K562 (cell line): ENCODE data around the gene DPYSL4. TPM values are rescaled to one million over a fixed set of nuclear protein-coding genes. Genes with fewer than 3 reads are reported as not detected.

Source experiments
- ATAC-seq: fragments of 200-7000 bp; cut with Tn5 transposase; 3 replicates; pipeline ENCODE4 v1.9.1; 2020; ENCODE audit warnings: moderate library complexity
- BruUV-seq: library from RNA; stranded (reverse); fragments of 400-500 nt; replicated peaks from 2 replicates; lab custom pipeline; 2021; lab: Mats Ljungman, UMichigan
- CTCF ChIA-PET: fragments of 300-600 bp; formaldehyde crosslinking; extraction: SDS; loops from one replicate; lab custom pipeline; 2021; ENCODE audit warnings: low intra/inter-chr PET ratio; lab: Yijun Ruan, JAX
- POLR2A ChIA-PET: fragments of 300-600, 350-650 bp; sonication (Branson Sonifier 250); formaldehyde crosslinking; extraction: SDS; loops from one replicate; lab custom pipeline; 2021; ENCODE audit warnings: antibody characterized with exemption, inconsistent platforms; lab: Yijun Ruan, JAX
- DNase-seq, 4 experiments: peaks; one replicate each; pipeline versions ENCODE4 v3.0.0 to v3.0.0-alpha.2; 2011 to 2018; ENCODE audit warnings: low spot score in 3 of 4, mixed read lengths in 3 of 4; ENCODE audit errors: extremely low read depth in 1 of 4
- FAIRE-seq: peaks from 2 replicates; lab custom pipeline; 2011; peaks lifted over from hg19 to GRCh38; lab: Jason Lieb, UNC
- H2AFZ ChIP-seq: 2 replicates; pipeline ENCODE4 v1.6.0; 2011; ENCODE audit warnings: low read depth, low read length, control low read depth, inconsistent platforms
- H3K27ac ChIP-seq: fragments of 200-600 bp; 3 replicates; pipeline ENCODE4 v1.8.0; 2011; ENCODE audit warnings: low read depth, mild to moderate bottlenecking, control low read depth, inconsistent platforms, low read length, moderate library complexity, mixed read lengths; ENCODE audit errors: extremely low read depth
- H3K27me3 ChIP-seq, 2 experiments: fragments of 300-600 bp in 1 of 2; 2 replicates in 1 of 2; 3 replicates in 1 of 2; pipeline versions ENCODE4 v1.6.0 to v1.8.0; 2011; ENCODE audit warnings: inconsistent platforms in 2 of 2, low read length in 2 of 2, mild to moderate bottlenecking in 1 of 2, mixed read lengths in 1 of 2, moderate library complexity in 1 of 2; ENCODE audit not compliant: control insufficient read depth in 2 of 2, insufficient read depth in 2 of 2
- H3K36me3 ChIP-seq: fragments of 300-600 bp; 3 replicates; pipeline ENCODE4 v1.8.0; 2011; ENCODE audit warnings: mild to moderate bottlenecking, low read length, inconsistent platforms; ENCODE audit not compliant: control insufficient read depth, insufficient read depth
- H3K4me1 ChIP-seq, 2 experiments: fragments of 200-600 bp in 1 of 2; replicated peaks in 1 of 2; 2 replicates in 1 of 2; 3 replicates in 1 of 2; pipeline versions ENCODE4 v1.5.1 to v1.8.0; 2011; ENCODE audit warnings: inconsistent platforms in 2 of 2, low read length in 2 of 2, mild to moderate bottlenecking in 1 of 2, mixed read lengths in 1 of 2, moderate library complexity in 1 of 2; ENCODE audit not compliant: control insufficient read depth in 2 of 2, insufficient read depth in 2 of 2
- H3K4me2 ChIP-seq: 2 replicates; pipeline ENCODE4 v1.6.1; 2011; ENCODE audit warnings: low read length, control low read depth, inconsistent platforms, mixed read lengths; ENCODE audit not compliant: insufficient read depth
- H3K4me3 ChIP-seq: fragments of 200-600 bp; sonication (generic), shearing (Covaris generic); 2 replicates; pipeline ENCODE4 v1.5.1; 2016; ENCODE audit warnings: control low read depth, inconsistent platforms
- H3K79me2 ChIP-seq: fragments of 200-600 bp; 3 replicates; pipeline ENCODE4 v1.8.0; 2011; ENCODE audit warnings: low read length, inconsistent platforms; ENCODE audit not compliant: control insufficient read depth, insufficient read depth
- H3K9ac ChIP-seq, 2 experiments: 2 replicates each; pipeline versions ENCODE4 v1.6.0 to v1.6.1; 2011; ENCODE audit warnings: low read depth in 2 of 2, low read length in 2 of 2, control low read depth in 1 of 2, inconsistent platforms in 1 of 2, mild to moderate bottlenecking in 1 of 2, mixed read lengths in 1 of 2; ENCODE audit not compliant: insufficient read depth in 1 of 2
- H3K9me1 ChIP-seq: one replicate; pipeline ENCODE4 v1.6.0; 2011; ENCODE audit warnings: inconsistent platforms, mild to moderate bottlenecking, low read length, moderate library complexity; ENCODE audit not compliant: control insufficient read depth, insufficient read depth
- H3K9me3 ChIP-seq: replicated peaks from 2 replicates; pipeline ENCODE4 v1.5.1; 2011; ENCODE audit warnings: low read depth, low read length, inconsistent platforms; ENCODE audit not compliant: control insufficient read depth, insufficient read depth
- H4K20me1 ChIP-seq: replicated peaks from 2 replicates; pipeline ENCODE4 v1.6.1; 2011; ENCODE audit warnings: low read length, inconsistent platforms, mixed read lengths; ENCODE audit not compliant: control insufficient read depth, insufficient read depth
- ARID1B ChIP-seq: fragments of 450-650 bp; IDR thresholded peaks from 2 replicates; pipeline ENCODE4 v1.6.1; 2016; ENCODE audit warnings: antibody characterized with exemption, mild to moderate bottlenecking, inconsistent platforms
- ERF ChIP-seq: fragments of 450-650 bp; formaldehyde crosslinking; IDR thresholded peaks from 2 replicates; pipeline ENCODE4 v1.4.0; 2020; ENCODE audit warnings: mild to moderate bottlenecking, mixed read lengths
- MYBL2 ChIP-seq, 2 experiments: fragments of 450-650 bp in 1 of 2; sonication (generic) in 1 of 2; formaldehyde crosslinking in 1 of 2; IDR thresholded peaks; 2 replicates each; pipeline versions ENCODE4 v1.6.1 to v1.8.1; 2017 to 2022; ENCODE audit warnings: borderline replicate concordance in 1 of 2, inconsistent platforms in 1 of 2, low read depth in 1 of 2, mild to moderate bottlenecking in 1 of 2, missing genetic modification reagents in 1 of 2, moderate library complexity in 1 of 2
- PHF20 ChIP-seq: fragments of 450-650 bp; IDR thresholded peaks from 2 replicates; pipeline ENCODE4 v1.6.1; 2018; ENCODE audit not compliant: partially characterized antibody
- POLR2A ChIP-seq: fragments of 450-650 bp; conservative IDR thresholded peaks from 2 replicates; pipeline ENCODE4 v1.6.1; 2016
- RB1 ChIP-seq: fragments of 450-650 bp; IDR thresholded peaks from 2 replicates; pipeline ENCODE4 v1.6.1; 2017; ENCODE audit warnings: low read depth, mild to moderate bottlenecking
- RNF2 ChIP-seq: sonication (generic); IDR thresholded peaks from 2 replicates; pipeline ENCODE4 v1.6.1; 2016
- SREBF1 ChIP-seq: fragments of 150-350 bp; IDR thresholded peaks from 2 replicates; pipeline ENCODE4 v1.6.1; 2014; ENCODE audit warnings: antibody characterized with exemption, low read depth, low read length, borderline replicate concordance
- SRSF1 ChIP-seq: fragments of 200-400 bp; formaldehyde crosslinking; IDR thresholded peaks from 2 replicates; pipeline ENCODE4 v1.6.1; 2017; ENCODE audit warnings: mild to moderate bottlenecking, low read depth, low read length, moderate library complexity
- ZKSCAN8 ChIP-seq: fragments of 200-800 bp; sonication (Bioruptor generic); IDR thresholded peaks from 2 replicates; pipeline ENCODE4 v1.6.1; 2016; ENCODE audit warnings: missing genetic modification characterization, missing compliant biosample characterization
- ZNF212 ChIP-seq: fragments of 450-650 bp; formaldehyde crosslinking; IDR thresholded peaks from 2 replicates; pipeline ENCODE4 v1.4.0; 2020; ENCODE audit warnings: mild to moderate bottlenecking
- WGBS: fragments of 100-300 bp; shearing (Covaris generic); methylation state at CpG from one replicate; pipeline ENCODE4 v1.1.6; 2016; ENCODE audit warnings: low coverage, mixed read lengths; ENCODE audit not compliant: insufficient coverage; ENCODE audit errors: missing lambda C conversion rate; 5-methylcytosine and 5-hydroxymethylcytosine counted together
- in situ Hi-C: fragments of 300-500 bp; cut with MboI; formaldehyde crosslinking; loops from 4 replicates; pipeline ENCODE4 v1.15.0; 2018; ENCODE audit warnings: inconsistent platforms, mixed read lengths
- intact Hi-C: fragments of 100-400 bp; cut with micrococcal nuclease; formaldehyde crosslinking; loops from 2 replicates; pipeline ENCODE4 v1.14.2; 2022
- polyA plus RNA-seq, 8 experiments: library from polyadenylated mRNA; depleted of rRNA in 4 of 8; stranded (reverse) in 5 of 8; unstranded in 3 of 8; fragments of >200 nt; fragmentation: Nextera tagmentation in 2 of 8; fragmentation: Illumina TruSeq in 1 of 8; extraction: Ambion mirVana in 2 of 8; extraction: Trizol in 1 of 8; gene quantifications; 2 replicates each; pipeline versions ENCODE4 v1.2.1 to v1.2.3, GENCODE V29; 2011 to 2014; ENCODE audit warnings: inconsistent platforms in 1 of 8, missing spikeins in 1 of 8
- total RNA-seq, 7 experiments: library from RNA; depleted of rRNA in 6 of 7; stranded (reverse); fragments of >200 nt in 6 of 7; fragmentation: Illumina TruSeq in 2 of 7; extraction: Trizol in 2 of 7; gene quantifications; 2 replicates each; pipeline versions ENCODE4 v1.2.1 to v1.2.3, GENCODE V29; 2011 to 2021; ENCODE audit warnings: low replicate concordance in 1 of 7
- TF ChIP-seq, protein P1 (sequence below): fragments of 250-450 bp; sonication (Bioruptor Pico); IDR thresholded peaks from 2 replicates; pipeline ENCODE4 v1.4.0; 2020; ENCODE audit warnings: mild to moderate bottlenecking
- TF ChIP-seq, protein P2 (sequence below): IDR thresholded peaks from 2 replicates; pipeline ENCODE4 v1.6.1; 2011; ENCODE audit warnings: borderline replicate concordance, low read depth, mild to moderate bottlenecking, moderate library complexity, low read length; ENCODE audit not compliant: insufficient read depth, poor library complexity, severe bottlenecking
- TF ChIP-seq, protein P3 (sequence below): conservative IDR thresholded peaks from 2 replicates; pipeline ENCODE4 v1.6.1; 2011; ENCODE audit warnings: low read depth, mild to moderate bottlenecking, low read length; ENCODE audit not compliant: control insufficient read depth

DPYSL4 gene
- total and polyA plus RNA-seq, 9 of the 15 experiments (the other 6 are each of a cell fraction or from before 2014, with no cell fraction given) = 0.03 TPM; not detected in 8

- no peak for ATAC-seq
- 0% methylated on average over 3 of the region's 11 CpGs for WGBS
Observed at GRCh38 chr10:132199268-132199853, 12.6 kb downstream of the DPYSL4 start.

More at GRCh38 chr10:132199268-132199853, 12.6 kb downstream of the DPYSL4 start:
- H3K4me2 ChIP-seq = no peak overlapping the region
- intact Hi-C loops (no loop called here), in situ Hi-C loops (no loop called here)
- H4K20me1 ChIP-seq = no peaks in the 10 kb centered on the region; the same call in 1 of the 2 replicates
- ChIA-PET CTCF (no interaction called here), POLR2A (no interaction called here)
- no peaks in the 10 kb centered on the region for H3K9me1 ChIP-seq
- no peak overlapping the region for H3K4me3 ChIP-seq
- no peaks in the 10 kb centered on the region; a peak in 1 of 5 replicates for H3K4me1 ChIP-seq
- H3K27ac ChIP-seq = no peak overlapping the region
- no peak for DNase-seq
- H3K27me3 ChIP-seq = peaks cover 0 to 48% of the 10 kb centered on the region in 2 experiments; a peak in 2 of 5 replicates
- no peaks in the 10 kb centered on the region for H3K79me2 ChIP-seq
- no peaks in the 10 kb centered on the region for H3K36me3 ChIP-seq
- H2AFZ ChIP-seq = no peak overlapping the region
- no peak for FAIRE-seq
- no peak for TF ChIP-seq ZKSCAN8 (CRISPR knock-in tag)
- TF ChIP-seq RB1 = no peak
- no peak for TF ChIP-seq MYBL2 (IDR thresholded peaks at IDR 0.05; ENCODE audit: low read depth)
- TF ChIP-seq MYBL2 (CRISPR knock-in tag; IDR thresholded peaks at IDR 0.05; ENCODE audit: borderline replicate concordance) = no peak
- TF ChIP-seq, protein P1, sequence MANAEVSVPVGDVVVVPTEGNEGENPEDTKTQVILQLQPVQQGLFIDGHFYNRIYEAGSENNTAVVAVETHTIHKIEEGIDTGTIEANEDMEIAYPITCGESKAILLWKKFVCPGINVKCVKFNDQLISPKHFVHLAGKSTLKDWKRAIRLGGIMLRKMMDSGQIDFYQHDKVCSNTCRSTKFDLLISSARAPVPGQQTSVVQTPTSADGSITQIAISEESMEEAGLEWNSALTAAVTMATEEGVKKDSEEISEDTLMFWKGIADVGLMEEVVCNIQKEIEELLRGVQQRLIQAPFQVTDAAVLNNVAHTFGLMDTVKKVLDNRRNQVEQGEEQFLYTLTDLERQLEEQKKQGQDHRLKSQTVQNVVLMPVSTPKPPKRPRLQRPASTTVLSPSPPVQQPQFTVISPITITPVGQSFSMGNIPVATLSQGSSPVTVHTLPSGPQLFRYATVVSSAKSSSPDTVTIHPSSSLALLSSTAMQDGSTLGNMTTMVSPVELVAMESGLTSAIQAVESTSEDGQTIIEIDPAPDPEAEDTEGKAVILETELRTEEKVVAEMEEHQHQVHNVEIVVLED (CRISPR knock-in tag) = no peak
- TF ChIP-seq, protein P2, sequence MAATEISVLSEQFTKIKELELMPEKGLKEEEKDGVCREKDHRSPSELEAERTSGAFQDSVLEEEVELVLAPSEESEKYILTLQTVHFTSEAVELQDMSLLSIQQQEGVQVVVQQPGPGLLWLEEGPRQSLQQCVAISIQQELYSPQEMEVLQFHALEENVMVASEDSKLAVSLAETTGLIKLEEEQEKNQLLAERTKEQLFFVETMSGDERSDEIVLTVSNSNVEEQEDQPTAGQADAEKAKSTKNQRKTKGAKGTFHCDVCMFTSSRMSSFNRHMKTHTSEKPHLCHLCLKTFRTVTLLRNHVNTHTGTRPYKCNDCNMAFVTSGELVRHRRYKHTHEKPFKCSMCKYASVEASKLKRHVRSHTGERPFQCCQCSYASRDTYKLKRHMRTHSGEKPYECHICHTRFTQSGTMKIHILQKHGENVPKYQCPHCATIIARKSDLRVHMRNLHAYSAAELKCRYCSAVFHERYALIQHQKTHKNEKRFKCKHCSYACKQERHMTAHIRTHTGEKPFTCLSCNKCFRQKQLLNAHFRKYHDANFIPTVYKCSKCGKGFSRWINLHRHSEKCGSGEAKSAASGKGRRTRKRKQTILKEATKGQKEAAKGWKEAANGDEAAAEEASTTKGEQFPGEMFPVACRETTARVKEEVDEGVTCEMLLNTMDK = no peak
- no peak for TF ChIP-seq ERF (CRISPR knock-in tag)
- TF ChIP-seq PHF20 = no peak
- TF ChIP-seq, protein P3, sequence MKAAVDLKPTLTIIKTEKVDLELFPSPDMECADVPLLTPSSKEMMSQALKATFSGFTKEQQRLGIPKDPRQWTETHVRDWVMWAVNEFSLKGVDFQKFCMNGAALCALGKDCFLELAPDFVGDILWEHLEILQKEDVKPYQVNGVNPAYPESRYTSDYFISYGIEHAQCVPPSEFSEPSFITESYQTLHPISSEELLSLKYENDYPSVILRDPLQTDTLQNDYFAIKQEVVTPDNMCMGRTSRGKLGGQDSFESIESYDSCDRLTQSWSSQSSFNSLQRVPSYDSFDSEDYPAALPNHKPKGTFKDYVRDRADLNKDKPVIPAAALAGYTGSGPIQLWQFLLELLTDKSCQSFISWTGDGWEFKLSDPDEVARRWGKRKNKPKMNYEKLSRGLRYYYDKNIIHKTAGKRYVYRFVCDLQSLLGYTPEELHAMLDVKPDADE = no peak
- TF ChIP-seq SRSF1 = no peak
- no peak for TF ChIP-seq POLR2A
- TF ChIP-seq ZNF212 (CRISPR knock-in tag) = no peak
- no peak for TF ChIP-seq RNF2
- no peak for TF ChIP-seq SREBF1
- TF ChIP-seq ARID1B = no peak
- H3K9ac ChIP-seq = no peak overlapping the region
- BruUV-seq = no TSS peak
- H3K9me3 ChIP-seq = no peaks in the 10 kb centered on the region
